Heart left ventricle (tissue), 13 donors: ENCODE measurements around the gene THOC5.

ENCODE experiments used
- CTCF ChIP-seq, 12 donors: fragments of 200-600 bp; sonication (generic) in 4 of 12; IDR thresholded peaks; one replicate each; pipeline versions ENCODE4 v1.5.0 to v1.8.0; 2018 to 2022; ENCODE audit warnings: antibody characterized with exemption in 12 of 12, mild to moderate bottlenecking in 5 of 12
- POLR2A ChIP-seq, 2 donors: fragments of 450-650 bp; IDR thresholded peaks; one replicate each; pipeline ENCODE4 v1.6.1; 2017; ENCODE audit warnings: antibody characterized with exemption in 2 of 2, mild to moderate bottlenecking in 2 of 2, moderate library complexity in 2 of 2
- donor health status: ischemic (EF 13 %, LVEDD 7.1; RV severe dilation, severe dysfunction).
- donor health status: DM: no; HTN: yes; CAD: no.
- donor health status: DM: no; HTN: no; CAD: no.
- donor health status: ischemic (EF 25% LVEDD 6.9; RV normal size, moderate dysfunction).
- donor health status: ischemic (EF 25% LVEDD 5.7; RV mildly dilated, moderate dysfunction).
- donor health status: ischemic (EF 35%, LVEDD 5.7; RV mildly dilated, moderate dysfunction).
- donor health status: nonischemic (EF 11% LVEDD 7.7; RV severe dilation, severe dysfunction).
- donor health status: DM: yes; HTN: yes; CAD: no.
- donor health status: PGD.
- donor health status: ischemic (EF 29% LVEDD 5.4; RV normal size, mild dysfunction).
- donor health status: nonischemic (EF 23%, LVEDD 6.1; RV moderate dilation, normal function).

- TF ChIP-seq CTCF (IDR thresholded peaks at IDR 0.05) (no peak), POLR2A (IDR thresholded peaks at IDR 0.05) (no peak)
Observed at GRCh38 chr22:29519996-29520395, 33.6 kb downstream of the THOC5 start.
